GM21367 (cell line): Measurements from ENCODE around the gene CPA5.

Experiments
- ATAC-seq: cut with Tn5 transposase; IDR thresholded peaks from one replicate; pipeline ENCODE4 v1.9.1; 2021; ENCODE audit not compliant: unreplicated experiment

Gene CPA5

GRCh38 chr7:130356876-130357611 lies 12.4 kb downstream of the CPA5 start:
- ATAC-seq, result no peak

- ATAC-seq, result no peak
Observed at GRCh38 chr7:130358471-130358870, 13.9 kb downstream of the CPA5 start.

- no peak for ATAC-seq
Observed at GRCh38 chr7:130359276-130359857, 14.8 kb downstream of the CPA5 start.

GRCh38 chr7:130360518-130360917 lies 15.9 kb downstream of the CPA5 start:
- ATAC-seq, result no peak

GRCh38 chr7:130361681-130362080 lies 17.1 kb downstream of the CPA5 start:
- no peak for ATAC-seq

GRCh38 chr7:130362251-130362816 lies 17.7 kb downstream of the CPA5 start:
- no peak for ATAC-seq

GRCh38 chr7:130363026-130363847 lies 18.6 kb downstream of the CPA5 start:
- no peak for ATAC-seq

- ATAC-seq, result no peak
Observed at GRCh38 chr7:130364451-130364850, 19.8 kb downstream of the CPA5 start.

GRCh38 chr7:130365088-130365487 lies 20.5 kb downstream of the CPA5 start:
- ATAC-seq, result no peak

- no peak for ATAC-seq
Observed at GRCh38 chr7:130365511-130366441, 21.2 kb downstream of the CPA5 start.

- no peak for ATAC-seq
Observed at GRCh38 chr7:130366564-130366963, 21.9 kb downstream of the CPA5 start.

GRCh38 chr7:130367088-130367755 lies 22.6 kb downstream of the CPA5 start:
- no peak for ATAC-seq

- no peak for ATAC-seq
Observed at GRCh38 chr7:130367836-130368746, 23.5 kb downstream of the CPA5 start.

- ATAC-seq, result no peak
Observed at GRCh38 chr7:130369110-130369711, 24.6 kb downstream of the CPA5 start.

- ATAC-seq, result no peak
Observed at GRCh38 chr7:130369831-130370550, 25.4 kb downstream of the CPA5 start.

- no peak for ATAC-seq
Observed at GRCh38 chr7:130371046-130371445, 26.4 kb downstream of the CPA5 start.

GRCh38 chr7:130372402-130373165 lies 28.0 kb downstream of the CPA5 start:
- ATAC-seq, result no peak
